SU-DHL-6 (cell line): ENCODE data around the gene DDB1.

Experiments
- H2AFZ ChIP-seq: fragments of 200-600 bp; sonication (generic); 2 replicates; pipeline ENCODE4 v1.6.1; 2014; ENCODE audit warnings: low read depth, mild to moderate bottlenecking, moderate library complexity, mixed read lengths, antibody characterized with exemption, low read length; ENCODE audit not compliant: severe bottlenecking
- H3F3A ChIP-seq: fragments of 200-600 bp; shearing (Covaris generic); 2 replicates; pipeline ENCODE4 v1.6.0; 2016; ENCODE audit warnings: antibody characterized with exemption, mild to moderate bottlenecking; ENCODE audit not compliant: insufficient read depth
- H3K27ac ChIP-seq: fragments of 200-600 bp; sonication (generic); 2 replicates; pipeline ENCODE4 v1.5.1; 2016; ENCODE audit warnings: low read depth, mild to moderate bottlenecking, low read length, moderate library complexity, mixed read lengths
- H3K27me3 ChIP-seq: fragments of 200-600 bp; sonication (generic), shearing (Covaris generic); 2 replicates; pipeline ENCODE4 v1.6.0; 2014; ENCODE audit warnings: mild to moderate bottlenecking, low read length
- H3K36me3 ChIP-seq: fragments of 200-600 bp; sonication (generic); 2 replicates; pipeline ENCODE4 v1.6.1; 2014; ENCODE audit warnings: mild to moderate bottlenecking, low read length, mixed read lengths
- H3K4me2 ChIP-seq: fragments of 300-600, 200-600 bp; shearing (Covaris generic), sonication (generic); 2 replicates; pipeline ENCODE4 v1.6.0; 2014; ENCODE audit warnings: low read length, low read depth, mild to moderate bottlenecking; ENCODE audit not compliant: poor library complexity, severe bottlenecking
- H3K4me3 ChIP-seq: fragments of 200-600 bp; sonication (generic); 2 replicates; pipeline ENCODE4 v1.5.1; 2014; ENCODE audit warnings: antibody characterized with exemption, low read length, mild to moderate bottlenecking, mixed read lengths; ENCODE audit not compliant: insufficient read depth, poor library complexity, severe bottlenecking
- H3K79me2 ChIP-seq: fragments of 200-600 bp; sonication (generic); 2 replicates; pipeline ENCODE4 v1.6.1; 2014; ENCODE audit warnings: mild to moderate bottlenecking, low read length, moderate library complexity; ENCODE audit not compliant: insufficient read depth
- H3K9ac ChIP-seq: fragments of 200-600 bp; sonication (generic); 2 replicates; pipeline ENCODE4 v1.7.0; 2014; ENCODE audit warnings: mild to moderate bottlenecking, low read length
- H3K9me2 ChIP-seq: fragments of 200-600 bp; sonication (generic); replicated peaks from 2 replicates; pipeline ENCODE4 v1.6.1; 2014; ENCODE audit warnings: low read length; ENCODE audit not compliant: insufficient read depth
- H3K9me3 ChIP-seq: fragments of 200-600 bp; sonication (generic); 2 replicates; pipeline ENCODE4 v1.6.1; 2014; ENCODE audit warnings: low read length, mixed read lengths; ENCODE audit not compliant: insufficient read depth
- H4K20me1 ChIP-seq: fragments of 200-600 bp; sonication (generic); 2 replicates; pipeline ENCODE4 v1.6.1; 2014; ENCODE audit warnings: low read depth, mild to moderate bottlenecking, antibody characterized with exemption, low read length, moderate library complexity, mixed read lengths
- CTCF ChIP-seq: fragments of 200-600 bp; sonication (generic); IDR thresholded peaks from one replicate; pipeline ENCODE4 v1.5.1; 2017; ENCODE audit warnings: antibody characterized with exemption, mild to moderate bottlenecking, low read length, moderate library complexity; ENCODE audit not compliant: insufficient read depth, poor library complexity, severe bottlenecking
- EZH2phosphoT487 ChIP-seq: fragments of 200-600 bp; sonication (generic), shearing (Covaris generic); conservative IDR thresholded peaks from 2 replicates; pipeline ENCODE4 v1.6.1; 2018; ENCODE audit warnings: mild to moderate bottlenecking, antibody characterized with exemption, low read length, moderate library complexity, mixed read lengths

DDB1 gene

DNA sequence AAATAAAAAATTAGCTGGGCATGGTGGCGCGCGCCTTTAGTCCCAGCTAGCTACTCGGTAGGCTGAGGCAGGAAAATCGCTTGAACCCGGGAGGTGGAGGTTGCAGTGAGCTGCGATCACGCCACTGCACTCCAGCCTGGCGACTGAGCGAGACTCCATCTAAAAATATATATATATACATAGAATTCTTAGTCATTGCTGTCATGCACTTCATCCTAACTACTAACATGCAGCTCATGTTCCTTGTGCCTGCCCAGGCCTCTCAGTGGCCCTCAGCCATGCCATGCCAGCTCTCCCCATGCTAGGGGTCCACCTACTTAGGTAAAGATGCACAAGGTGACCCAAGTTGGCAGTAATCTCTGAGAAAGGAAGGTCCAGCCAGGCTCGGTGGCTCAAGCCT is 25.7 kb upstream of the DDB1 start:
- Histone ChIP-seq H3K4me2 (peak overlapping the region; percentile 82), H3K9me2 (no peaks in the 10 kb centered on the region), H4K20me1 (no peaks in the 10 kb centered on the region), H3K9ac (peak overlapping the region; percentile 87; the same call in 1 of the 2 replicates), H3K27me3 (no peaks in the 10 kb centered on the region), H3K9me3 (no peaks in the 10 kb centered on the region), H3K4me3 (peak overlapping the region; percentile 3), H3K36me3 (no peaks in the 10 kb centered on the region), H3K79me2 (peaks cover 71% of the 10 kb centered on the region), H3K27ac (peak overlapping the region; percentile 99), H3F3A (peaks cover 43% of the 10 kb centered on the region), H2AFZ (no peak overlapping the region)
- TF ChIP-seq CTCF (no peak), EZH2phosphoT487 (no peak)

DNA sequence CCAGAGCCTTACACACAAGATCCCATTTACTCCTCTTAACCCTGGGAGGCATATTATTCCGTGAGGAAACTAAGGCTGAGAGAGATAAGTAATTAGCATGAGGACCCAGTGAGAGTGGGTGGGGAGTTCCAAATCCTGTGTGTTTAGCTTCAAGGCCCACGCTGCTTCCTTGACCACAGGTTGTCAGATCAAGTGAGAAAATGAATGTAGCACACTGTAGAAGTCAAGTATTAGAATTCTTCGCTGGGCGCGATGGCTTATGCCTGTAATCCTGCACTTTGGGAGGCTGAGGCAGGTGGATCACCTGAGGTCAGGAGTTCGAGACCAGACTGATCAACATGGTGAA is 25.0 kb upstream of the DDB1 start:
- H4K20me1 ChIP-seq: no peaks in the 10 kb centered on the region
- H3K36me3 ChIP-seq: peaks cover 3% of the 10 kb centered on the region; the same call in 1 of the 2 replicates
- H3K9me3 ChIP-seq: no peaks in the 10 kb centered on the region
- peak overlapping the region; percentile 60 for H3K9ac ChIP-seq
- H3F3A ChIP-seq: peaks cover 43% of the 10 kb centered on the region
- H3K4me3 ChIP-seq: peak overlapping the region; percentile 37
- H3K9me2 ChIP-seq: no peaks in the 10 kb centered on the region
- no peaks in the 10 kb centered on the region for H3K27me3 ChIP-seq
- H3K27ac ChIP-seq: peak overlapping the region; percentile 99
- no peak overlapping the region for H2AFZ ChIP-seq
- TF ChIP-seq CTCF (no peak), EZH2phosphoT487 (no peak)
- peaks cover 67% of the 10 kb centered on the region for H3K79me2 ChIP-seq
- peak overlapping the region; percentile 82 for H3K4me2 ChIP-seq

- Histone ChIP-seq H3K4me2 (peak overlapping the region; percentile 82), H3K27ac (peak overlapping the region; percentile 99), H3K9ac (peak overlapping the region; percentile 60)
Observed at GRCh38 chr11:61357233-61357893, 24.5 kb upstream of the DDB1 start.

More at GRCh38 chr11:61357233-61357893, 24.5 kb upstream of the DDB1 start:
- Histone ChIP-seq H2AFZ (no peak overlapping the region), H3K4me3 (peak overlapping the region; percentile 47), H3K9me2 (no peaks in the 10 kb centered on the region), H3K27me3 (no peaks in the 10 kb centered on the region), H3F3A (peaks cover 43% of the 10 kb centered on the region), H4K20me1 (no peaks in the 10 kb centered on the region), H3K79me2 (peaks cover 62% of the 10 kb centered on the region), H3K9me3 (no peaks in the 10 kb centered on the region), H3K36me3 (peaks cover 3% of the 10 kb centered on the region; the same call in 1 of the 2 replicates)
- TF ChIP-seq CTCF (no peak), EZH2phosphoT487 (no peak)
